Inferior parietal cortex (tissue), 1 donor: ENCODE data around the gene CD276.
"Not testable (repeated sequence)": the region's sequence is repeated elsewhere in the genome, so short reads cannot be mapped to it uniquely, and the experiment has no call there.

Experiments used
- DNase-seq: peaks from one replicate; pipeline ENCODE4 v3.0.0-alpha.2; 2016; ENCODE audit errors: extremely low spot score

CD276 gene

GRCh38 chr15:73684581-73685455, 635 bp downstream of the CD276 start:
- DNase-seq, result no peak

DNA sequence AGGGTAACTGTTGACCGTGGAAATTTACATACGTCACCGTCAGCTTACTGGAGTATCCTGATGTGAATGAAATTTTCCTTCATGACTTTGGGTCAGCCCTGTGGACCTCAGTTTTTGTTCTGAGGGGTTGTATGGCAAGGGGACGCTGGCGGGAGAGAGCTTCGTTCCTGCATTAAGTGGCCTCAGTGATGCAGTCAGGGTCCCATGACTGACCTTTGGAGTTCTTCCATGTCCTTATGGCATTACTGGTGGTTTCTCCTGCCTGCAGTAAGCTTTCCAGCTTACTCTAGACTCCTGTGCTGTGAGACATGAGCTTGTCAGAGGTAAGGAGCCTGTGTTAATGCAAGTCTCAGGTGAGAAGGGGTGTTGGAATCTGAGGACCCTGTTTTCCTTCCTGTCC, 1.8 kb downstream of the CD276 start:
- DNase-seq, result no peak

DNA sequence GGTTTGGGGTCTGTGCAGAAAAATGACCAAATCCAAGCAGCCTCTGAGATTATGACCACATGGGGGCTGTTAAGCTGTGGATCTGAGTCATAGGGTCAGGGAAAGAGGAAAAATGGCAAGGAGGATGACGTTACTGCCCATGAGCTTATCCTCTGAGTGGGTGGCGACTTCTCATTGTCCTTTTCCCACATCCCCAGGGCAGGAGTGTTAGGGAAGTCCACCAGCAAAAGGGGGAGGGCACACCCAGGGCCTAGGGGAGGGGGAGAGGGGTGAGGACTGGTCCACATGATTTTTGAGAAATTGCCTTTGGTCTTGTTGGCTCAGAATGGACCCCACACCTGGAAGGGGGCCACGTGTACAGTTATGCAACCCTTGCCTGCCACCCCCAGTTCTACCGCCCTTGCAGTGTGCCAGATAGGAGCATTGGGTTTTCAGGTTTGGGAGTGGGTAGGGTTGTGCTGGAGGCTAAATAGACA, 2.6 kb downstream of the CD276 start:
- no peak for DNase-seq

GRCh38 chr15:73687351-73687750, 3.2 kb downstream of the CD276 start:
- no peak for DNase-seq

DNA sequence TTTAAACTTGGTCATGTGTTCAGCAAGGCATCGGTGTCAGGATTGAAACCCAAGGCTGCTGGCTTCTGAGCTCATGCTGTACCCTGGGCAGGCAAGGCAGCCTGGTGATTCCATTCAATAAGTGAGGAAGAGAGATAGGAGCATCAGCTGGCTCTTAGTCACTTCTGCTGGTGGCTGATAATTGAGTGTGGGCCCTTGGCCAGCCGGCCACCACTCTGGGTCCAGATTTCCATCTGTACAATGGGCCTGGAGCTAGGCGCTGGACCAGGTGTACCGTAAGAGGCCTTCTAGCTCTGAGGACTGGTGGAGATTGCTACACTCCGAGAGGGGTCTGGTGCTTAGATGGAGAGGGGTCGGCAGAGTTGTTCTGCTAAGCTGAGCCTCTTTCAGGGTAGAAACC, 4.3 kb downstream of the CD276 start:
- DNase-seq, result no peak

GRCh38 chr15:73691396-73691795, 7.2 kb downstream of the CD276 start:
- no peak for DNase-seq

- no peak for DNase-seq
Measured at GRCh38 chr15:73694419-73694818, 10.2 kb downstream of the CD276 start.

DNA sequence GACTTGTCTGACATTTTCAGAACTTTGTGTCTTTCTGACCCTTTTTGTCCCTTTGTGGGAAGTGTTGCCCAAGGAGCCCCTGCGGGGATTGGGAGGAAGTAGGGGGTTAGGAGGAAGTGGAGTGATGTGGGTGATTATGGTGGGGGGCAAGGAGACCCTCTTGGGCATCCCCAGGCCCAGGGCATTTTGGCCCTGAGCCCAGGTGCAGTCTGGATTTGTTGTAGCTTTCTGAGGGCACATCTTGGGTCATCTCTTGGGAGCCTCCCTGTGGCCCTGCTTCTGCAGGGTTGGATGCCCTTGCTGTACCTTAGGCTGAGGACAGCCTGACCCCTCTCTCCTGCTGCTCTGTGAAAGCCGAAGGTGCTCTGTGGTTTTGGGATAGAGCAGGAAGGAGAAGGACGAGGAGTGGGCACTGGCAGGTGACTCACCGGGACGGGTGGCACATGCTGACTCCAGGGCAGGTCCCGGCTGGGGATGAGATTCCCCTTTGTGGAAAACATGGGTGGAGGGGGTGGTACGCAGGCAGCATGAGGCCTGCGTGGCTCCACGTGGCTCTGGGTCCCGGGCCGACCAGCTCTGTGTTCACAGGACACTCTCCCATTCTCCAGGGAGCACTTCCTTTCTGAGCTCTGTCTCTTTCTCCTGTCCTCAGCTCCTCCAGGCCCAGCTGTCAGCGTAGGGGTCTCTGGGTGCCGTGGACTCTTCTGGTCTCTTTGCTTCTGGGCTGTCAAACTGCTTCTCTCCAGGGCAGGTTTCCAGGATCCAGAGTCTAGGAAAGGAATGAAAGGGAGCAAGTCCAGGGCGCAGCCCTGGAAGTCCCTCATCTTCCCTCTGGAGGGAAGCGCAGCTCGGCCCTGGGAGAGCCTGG, 11.8 kb downstream of the CD276 start:
- DNase-seq, result no peak

GRCh38 chr15:73696641-73697001, 12.4 kb downstream of the CD276 start:
- DNase-seq, result no peak

- DNase-seq, result peak; percentile 47
Measured at GRCh38 chr15:73697033-73697467, 12.9 kb downstream of the CD276 start.

GRCh38 chr15:73699249-73700040, 15.3 kb downstream of the CD276 start:
- no peak for DNase-seq

DNA sequence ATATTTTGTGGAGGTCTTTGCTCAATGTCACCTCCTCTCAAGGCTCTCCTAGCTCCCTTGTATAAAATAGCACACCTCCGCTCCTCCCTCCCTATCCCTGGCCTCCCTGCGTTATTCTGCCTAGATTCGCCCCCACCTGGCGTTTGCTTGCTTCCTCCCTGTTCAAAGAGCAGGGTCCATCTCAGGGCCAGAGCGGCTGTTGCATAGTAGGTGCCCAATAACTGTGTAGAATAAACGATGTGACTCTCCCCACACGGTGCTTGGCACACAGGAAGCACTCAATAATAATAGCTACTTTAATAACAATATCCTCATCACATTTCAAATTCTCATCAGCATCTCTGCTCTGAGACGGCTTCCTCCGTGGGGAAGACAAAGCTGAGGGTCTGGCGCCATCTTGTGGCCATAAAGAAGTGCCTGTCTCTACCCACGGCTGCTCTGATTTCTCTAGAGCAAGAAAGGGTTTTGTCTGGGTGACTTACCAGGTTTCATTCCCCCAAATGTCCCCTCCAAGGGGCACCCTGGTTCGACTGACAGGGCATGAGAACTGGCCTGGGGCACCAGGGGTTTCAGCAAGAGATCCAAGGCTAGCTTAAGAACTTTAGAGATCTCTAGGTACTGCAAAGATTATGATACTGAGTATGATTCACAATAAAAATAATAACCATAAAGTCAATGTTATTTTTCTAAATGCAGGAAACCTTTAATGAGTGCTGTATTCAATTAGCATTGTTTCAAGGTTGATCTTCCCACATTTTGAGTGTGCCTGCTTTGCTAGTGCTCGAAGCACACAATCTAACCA, 16.1 kb downstream of the CD276 start:
- DNase-seq, result peak; percentile 91

- not testable (repeated sequence) for DNase-seq
Measured at GRCh38 chr15:73702311-73703239, 18.4 kb downstream of the CD276 start.

- DNase-seq, result not testable (repeated sequence)
Measured at GRCh38 chr15:73703601-73704000, 19.4 kb downstream of the CD276 start.

GRCh38 chr15:73704142-73704868, 20.1 kb downstream of the CD276 start:
- DNase-seq, result not testable (repeated sequence)

DNA sequence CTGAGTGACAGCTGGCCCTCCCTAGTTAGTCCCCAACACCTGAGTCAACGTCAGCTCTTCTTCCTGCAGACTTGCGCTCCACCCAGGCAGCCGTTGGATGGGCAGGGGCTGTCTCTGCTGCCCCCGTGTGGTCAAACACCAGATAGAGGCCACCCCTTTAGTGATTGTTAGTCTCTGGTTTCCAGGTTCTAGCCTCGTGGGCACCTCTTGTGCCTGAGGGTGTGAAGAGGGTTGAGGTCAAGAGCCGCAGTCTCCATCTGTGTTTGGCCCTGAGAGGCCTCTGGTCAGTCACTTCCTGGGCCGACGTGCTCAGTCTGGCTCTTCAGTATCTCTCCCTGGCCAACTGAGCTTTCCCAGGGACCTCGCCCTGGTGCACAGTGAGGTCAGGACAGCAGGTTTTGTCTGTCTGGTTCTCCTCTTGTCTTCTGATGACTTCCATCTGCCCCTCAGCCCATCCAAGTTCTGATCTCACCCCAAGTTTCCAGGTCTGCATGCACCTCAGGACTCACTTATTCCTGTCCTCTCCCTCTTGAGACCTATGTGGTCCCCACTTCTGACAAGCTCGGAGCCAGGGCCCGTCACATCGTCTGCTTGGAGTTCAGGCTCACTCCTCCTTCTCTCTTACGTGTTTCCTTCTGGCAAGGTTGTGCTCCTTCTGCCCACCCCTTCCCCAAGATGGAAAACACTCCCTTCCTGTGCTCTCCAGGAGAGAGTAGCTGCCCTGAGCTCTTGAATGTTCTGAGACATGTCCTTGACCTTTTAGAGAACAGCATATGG, 20.9 kb downstream of the CD276 start:
- peak; percentile 59 for DNase-seq

DNA sequence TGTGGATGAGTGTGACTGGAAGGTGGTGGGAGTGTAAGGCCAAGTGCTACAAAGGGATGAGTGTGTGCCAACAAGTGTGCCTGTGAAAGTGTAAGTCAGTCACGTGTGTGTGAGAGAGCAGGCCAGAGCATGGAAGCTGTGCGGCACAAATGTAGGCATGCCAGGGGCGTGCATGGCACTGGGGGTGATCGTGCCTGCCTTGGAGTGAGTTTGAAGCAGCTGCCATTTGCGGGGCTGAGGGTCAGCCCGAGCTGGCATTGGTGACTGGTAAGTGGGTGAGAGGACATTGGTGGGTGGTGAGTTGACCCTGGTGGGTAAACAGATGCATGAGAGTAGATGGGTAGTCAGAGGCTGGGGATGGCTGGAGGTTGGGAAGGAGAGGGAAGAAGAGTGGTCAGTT, 24.5 kb downstream of the CD276 start:
- DNase-seq, result no peak

DNA sequence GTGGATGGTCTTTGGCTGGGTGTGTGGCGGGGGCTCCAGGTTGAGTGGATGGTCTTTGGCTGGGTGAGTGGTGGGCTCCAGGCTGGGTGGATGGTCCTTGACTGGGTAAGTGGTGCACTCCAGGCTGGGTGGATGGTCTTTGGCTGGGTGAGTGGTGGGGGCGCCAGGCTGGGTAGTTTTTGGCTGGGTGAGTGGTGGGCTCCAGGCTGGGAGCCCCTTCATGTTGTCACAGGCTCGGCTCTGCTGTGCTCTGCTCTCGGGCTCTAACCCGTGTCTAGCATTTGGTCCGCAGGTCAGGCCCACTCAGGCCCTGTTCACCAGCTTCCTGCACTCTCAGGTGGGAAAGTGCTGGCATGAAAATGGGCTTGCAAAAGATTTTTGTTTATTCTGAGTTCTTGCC, 25.1 kb downstream of the CD276 start:
- no peak for DNase-seq
